ENCODE measurements around the gene ENPP6.

Gene ENPP6

DNA sequence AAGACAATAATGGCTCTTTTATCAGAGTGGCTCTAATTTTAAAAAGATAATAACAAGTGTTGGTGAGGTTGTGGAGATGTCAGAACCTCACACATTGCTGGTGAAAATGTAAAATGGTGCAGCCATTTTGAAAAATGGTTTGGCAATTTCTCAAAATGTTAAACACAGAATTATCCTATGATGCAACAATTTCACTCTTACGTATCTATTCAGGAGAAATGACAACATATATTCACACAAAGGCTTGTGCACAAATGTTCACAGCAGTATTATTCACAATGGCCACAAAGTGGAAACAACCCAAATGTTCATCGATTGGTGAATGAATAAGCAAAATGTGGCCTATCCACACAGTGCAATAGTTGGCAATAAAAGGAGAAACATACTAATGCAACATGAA is 24.7 kb downstream of the ENPP6 start:
- Histone ChIP-seq H3K9me2 (replicated peaks; ENCODE audit: insufficient read depth, low read length) (no peaks in the 10 kb centered on the region), H4K20me1 (ENCODE audit: low read depth, low read length) (no peaks in the 10 kb centered on the region)
- TF ChIP-seq, protein P1, sequence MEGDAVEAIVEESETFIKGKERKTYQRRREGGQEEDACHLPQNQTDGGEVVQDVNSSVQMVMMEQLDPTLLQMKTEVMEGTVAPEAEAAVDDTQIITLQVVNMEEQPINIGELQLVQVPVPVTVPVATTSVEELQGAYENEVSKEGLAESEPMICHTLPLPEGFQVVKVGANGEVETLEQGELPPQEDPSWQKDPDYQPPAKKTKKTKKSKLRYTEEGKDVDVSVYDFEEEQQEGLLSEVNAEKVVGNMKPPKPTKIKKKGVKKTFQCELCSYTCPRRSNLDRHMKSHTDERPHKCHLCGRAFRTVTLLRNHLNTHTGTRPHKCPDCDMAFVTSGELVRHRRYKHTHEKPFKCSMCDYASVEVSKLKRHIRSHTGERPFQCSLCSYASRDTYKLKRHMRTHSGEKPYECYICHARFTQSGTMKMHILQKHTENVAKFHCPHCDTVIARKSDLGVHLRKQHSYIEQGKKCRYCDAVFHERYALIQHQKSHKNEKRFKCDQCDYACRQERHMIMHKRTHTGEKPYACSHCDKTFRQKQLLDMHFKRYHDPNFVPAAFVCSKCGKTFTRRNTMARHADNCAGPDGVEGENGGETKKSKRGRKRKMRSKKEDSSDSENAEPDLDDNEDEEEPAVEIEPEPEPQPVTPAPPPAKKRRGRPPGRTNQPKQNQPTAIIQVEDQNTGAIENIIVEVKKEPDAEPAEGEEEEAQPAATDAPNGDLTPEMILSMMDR (IDR thresholded peaks at IDR 0.05; ENCODE audit: insufficient read depth, low read length, poor library complexity, severe bottlenecking): no peak
- TF ChIP-seq EZH2phosphoT487 (conservative IDR thresholded peaks at IDR 0.05; ENCODE audit: low read length): no peak

DNA sequence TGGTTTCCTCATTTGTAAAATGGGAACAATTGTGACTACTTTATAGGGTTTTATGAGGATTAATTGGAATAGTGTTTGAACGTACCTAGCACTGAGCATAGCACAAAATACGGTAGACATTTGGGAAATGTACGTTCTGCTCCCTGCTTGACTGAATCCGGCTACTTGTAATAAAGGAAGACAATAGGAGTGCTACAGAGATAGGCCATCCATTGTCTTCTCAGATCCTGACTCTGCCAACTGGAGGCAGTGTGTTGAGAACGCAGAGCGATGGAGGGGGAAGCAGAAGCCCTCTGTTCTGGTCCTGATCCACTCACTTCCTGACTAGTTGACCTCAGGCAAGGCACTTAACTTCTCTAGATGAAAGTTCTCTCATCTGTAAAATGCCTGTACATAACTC is 26.4 kb downstream of the ENPP6 start:
- Histone ChIP-seq H3F3A (ENCODE audit: insufficient read depth) (no peaks in the 10 kb centered on the region), H3K27ac (ENCODE audit: low read depth, low read length) (no peak overlapping the region), H2AFZ (ENCODE audit: low read depth, low read length, severe bottlenecking) (no peak overlapping the region), H3K4me3 (ENCODE audit: insufficient read depth, low read length, poor library complexity, severe bottlenecking) (no peak overlapping the region), H3K79me2 (ENCODE audit: insufficient read depth, low read length) (no peaks in the 10 kb centered on the region), H3K9ac (ENCODE audit: low read length) (no peak overlapping the region), H3K36me3 (ENCODE audit: low read length) (no peaks in the 10 kb centered on the region), H4K20me1 (ENCODE audit: low read depth, low read length) (no peaks in the 10 kb centered on the region), H3K9me3 (ENCODE audit: insufficient read depth, low read length) (no peaks in the 10 kb centered on the region), H3K27me3 (ENCODE audit: low read length) (no peaks in the 10 kb centered on the region), H3K4me2 (ENCODE audit: low read depth, low read length, poor library complexity, severe bottlenecking) (no peak overlapping the region), H3K9me2 (replicated peaks; ENCODE audit: insufficient read depth, low read length) (no peaks in the 10 kb centered on the region)
- TF ChIP-seq EZH2phosphoT487 (conservative IDR thresholded peaks at IDR 0.05; ENCODE audit: low read length): no peak
- TF ChIP-seq, protein P1 (IDR thresholded peaks at IDR 0.05; ENCODE audit: insufficient read depth, low read length, poor library complexity, severe bottlenecking): no peak

More for the DNA sequence above, 24.7 kb downstream of the ENPP6 start:
- no peaks in the 10 kb centered on the region for H3F3A ChIP-seq (ENCODE audit: insufficient read depth)
- H3K4me2 ChIP-seq (ENCODE audit: low read depth, low read length, poor library complexity, severe bottlenecking): no peak overlapping the region
- no peak overlapping the region for H3K4me3 ChIP-seq (ENCODE audit: insufficient read depth, low read length, poor library complexity, severe bottlenecking)
- H2AFZ ChIP-seq (ENCODE audit: low read depth, low read length, severe bottlenecking): no peak overlapping the region
- no peak overlapping the region for H3K9ac ChIP-seq (ENCODE audit: low read length)
- no peaks in the 10 kb centered on the region for H3K79me2 ChIP-seq (ENCODE audit: insufficient read depth, low read length)
- H3K36me3 ChIP-seq (ENCODE audit: low read length): no peaks in the 10 kb centered on the region
- H3K9me3 ChIP-seq (ENCODE audit: insufficient read depth, low read length): no peaks in the 10 kb centered on the region
- no peak overlapping the region for H3K27ac ChIP-seq (ENCODE audit: low read depth, low read length)
- no peaks in the 10 kb centered on the region for H3K27me3 ChIP-seq (ENCODE audit: low read length)

DNA sequence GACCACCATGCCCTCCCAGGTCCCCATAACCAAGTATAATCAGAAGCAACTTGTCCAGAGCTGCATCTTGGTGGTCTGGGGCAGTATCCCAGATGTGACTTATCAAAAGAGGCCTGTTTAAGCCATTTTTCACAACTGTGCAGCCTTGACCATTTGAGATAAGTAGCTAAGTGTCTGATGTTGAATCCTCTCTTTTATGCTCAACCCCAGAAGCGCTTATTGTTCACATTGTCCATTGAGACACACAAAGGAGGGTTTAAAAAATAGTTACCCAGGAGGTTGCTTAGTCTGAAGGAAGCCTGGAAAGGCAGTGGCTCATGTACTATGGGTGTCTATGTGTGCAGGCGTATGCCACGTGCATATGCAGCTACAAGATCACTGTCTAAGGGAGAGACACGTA is 27.0 kb downstream of the ENPP6 start:
- H3K36me3 ChIP-seq (ENCODE audit: low read length): no peaks in the 10 kb centered on the region
- no peak overlapping the region for H3K4me2 ChIP-seq (ENCODE audit: low read depth, low read length, poor library complexity, severe bottlenecking)
- no peaks in the 10 kb centered on the region for H3K27me3 ChIP-seq (ENCODE audit: low read length)
- no peak overlapping the region for H2AFZ ChIP-seq (ENCODE audit: low read depth, low read length, severe bottlenecking)
- H3K9me2 ChIP-seq (replicated peaks; ENCODE audit: insufficient read depth, low read length): no peaks in the 10 kb centered on the region
- H3K4me3 ChIP-seq (ENCODE audit: insufficient read depth, low read length, poor library complexity, severe bottlenecking): no peak overlapping the region
- H3K9me3 ChIP-seq (ENCODE audit: insufficient read depth, low read length): no peaks in the 10 kb centered on the region
- H3K79me2 ChIP-seq (ENCODE audit: insufficient read depth, low read length): no peaks in the 10 kb centered on the region
- H3K27ac ChIP-seq (ENCODE audit: low read depth, low read length): no peak overlapping the region
- no peak overlapping the region for H3K9ac ChIP-seq (ENCODE audit: low read length)
- TF ChIP-seq, protein P1 (IDR thresholded peaks at IDR 0.05; ENCODE audit: insufficient read depth, low read length, poor library complexity, severe bottlenecking): no peak
- no peak for TF ChIP-seq EZH2phosphoT487 (conservative IDR thresholded peaks at IDR 0.05; ENCODE audit: low read length)
- H3F3A ChIP-seq (ENCODE audit: insufficient read depth): no peaks in the 10 kb centered on the region
- H4K20me1 ChIP-seq (ENCODE audit: low read depth, low read length): no peaks in the 10 kb centered on the region
